NCI-H146 treated with DMSO at 0.1 percent for 48 hours (cell line): Measurements from ENCODE around the gene FURIN.
"Not testable (repeated sequence)": the region's sequence is repeated elsewhere in the genome, so short reads cannot be mapped to it uniquely, and the experiment has no call there.

Source experiments
- DNase-seq: peaks from one replicate; lab custom pipeline; 2025; ENCODE audit not compliant: unreplicated experiment; lab: John Stamatoyannopoulos, UW

The FURIN gene

DNA sequence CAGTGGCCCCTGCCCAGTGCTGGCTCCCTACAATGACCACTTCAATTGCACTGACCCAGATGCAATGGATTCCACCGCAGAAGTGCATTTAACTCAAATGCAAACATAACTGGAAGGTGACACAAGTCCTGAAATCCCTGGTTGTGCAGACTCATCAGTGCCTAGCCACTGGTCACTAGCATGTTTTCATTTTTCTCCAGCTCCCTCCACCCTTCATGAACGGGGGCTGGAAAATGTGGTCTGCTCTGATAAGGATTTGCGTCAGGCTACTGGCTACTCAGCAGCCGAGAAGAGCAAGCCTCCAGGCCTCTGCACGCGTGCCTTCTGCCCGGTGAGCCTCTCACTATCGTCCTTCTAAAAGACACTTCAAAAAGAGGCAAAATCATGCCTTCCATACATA lies 27.4 kb upstream of the FURIN start:
- no peak for DNase-seq

DNA sequence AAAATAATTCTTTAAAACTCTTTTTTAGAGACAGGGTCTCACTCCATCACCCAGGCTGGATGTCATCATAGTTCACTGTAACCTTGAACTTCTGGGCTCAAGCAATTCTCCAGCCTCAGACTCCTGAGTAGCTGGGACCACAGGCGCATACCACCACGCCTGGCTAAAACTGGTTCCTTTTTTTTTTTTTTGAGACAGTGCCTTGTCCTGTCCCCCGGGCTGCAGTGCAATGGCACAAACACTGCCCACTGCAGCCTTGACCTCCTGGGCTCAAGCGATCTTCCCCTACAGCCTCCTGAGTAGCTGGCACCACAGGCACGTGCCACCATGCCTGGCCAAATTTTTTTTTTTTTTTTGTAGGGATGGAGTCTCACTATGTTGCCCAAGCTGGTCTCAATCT lies 23.7 kb upstream of the FURIN start:
- DNase-seq: no peak

DNA sequence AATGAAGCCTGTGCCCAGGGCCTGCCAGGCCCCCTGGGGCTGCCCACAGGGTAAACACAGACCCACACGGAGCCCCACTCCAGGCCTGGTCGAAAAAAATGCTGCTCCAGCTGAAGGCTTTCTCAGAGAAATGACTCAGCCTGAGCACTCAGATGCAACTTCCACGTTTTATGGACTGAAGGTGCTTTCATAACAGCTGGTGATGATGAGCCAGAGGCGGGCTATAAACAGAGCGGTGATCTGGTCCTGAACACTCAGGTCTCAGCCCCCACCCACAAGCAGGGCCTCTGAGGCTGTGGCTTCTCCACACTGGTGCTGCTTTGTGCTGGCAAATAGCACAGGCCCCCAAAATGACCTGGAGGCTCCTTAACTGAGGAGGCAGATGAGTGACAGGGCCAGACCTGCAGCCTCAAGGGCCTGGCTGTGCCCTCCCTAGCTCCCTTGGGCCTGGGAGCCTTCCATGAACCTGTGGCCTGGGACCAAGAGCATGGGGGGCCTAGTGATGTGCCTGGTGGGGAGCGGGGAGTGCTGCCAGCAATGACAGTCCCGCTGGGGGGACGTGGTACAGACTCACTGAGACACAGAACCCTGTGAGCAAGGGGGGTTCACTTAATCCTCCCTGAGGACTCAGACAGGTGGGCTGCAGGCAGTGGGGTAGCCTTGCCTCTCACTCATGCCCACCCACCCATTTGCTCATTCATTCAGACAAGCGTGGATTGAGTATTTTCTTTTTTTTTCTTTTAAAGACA lies 23.0 kb upstream of the FURIN start:
- no peak for DNase-seq

DNA sequence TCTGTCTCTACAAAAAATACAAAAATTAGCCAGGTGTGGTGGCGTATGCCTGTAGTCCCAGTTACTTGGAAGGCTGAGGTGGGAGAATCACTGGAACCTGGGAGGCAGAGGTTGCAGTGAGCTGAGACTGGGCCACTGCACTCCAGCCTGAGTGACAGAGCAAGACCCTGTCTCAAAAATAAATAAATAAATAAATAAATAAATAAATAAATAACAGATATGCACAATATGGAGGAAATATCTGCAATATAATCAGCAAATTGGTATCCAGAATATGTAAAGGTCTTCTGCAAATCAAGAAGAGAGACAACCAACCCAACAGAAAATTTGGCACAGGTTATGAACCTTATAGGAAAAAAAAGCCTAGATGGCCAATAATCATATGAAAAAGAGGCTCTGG lies 19.0 kb upstream of the FURIN start:
- not testable (repeated sequence) for DNase-seq

GRCh38 chr15:90851114-90851513 lies 17.3 kb upstream of the FURIN start:
- DNase-seq: no peak

- no peak for DNase-seq
These were observed 16.4 kb upstream of the FURIN start for GRCh38 chr15:90851940-90852339.

GRCh38 chr15:90855139-90855538 lies 13.2 kb upstream of the FURIN start:
- DNase-seq: no peak

GRCh38 chr15:90857337-90857736 lies 11.1 kb upstream of the FURIN start:
- no peak for DNase-seq

DNA sequence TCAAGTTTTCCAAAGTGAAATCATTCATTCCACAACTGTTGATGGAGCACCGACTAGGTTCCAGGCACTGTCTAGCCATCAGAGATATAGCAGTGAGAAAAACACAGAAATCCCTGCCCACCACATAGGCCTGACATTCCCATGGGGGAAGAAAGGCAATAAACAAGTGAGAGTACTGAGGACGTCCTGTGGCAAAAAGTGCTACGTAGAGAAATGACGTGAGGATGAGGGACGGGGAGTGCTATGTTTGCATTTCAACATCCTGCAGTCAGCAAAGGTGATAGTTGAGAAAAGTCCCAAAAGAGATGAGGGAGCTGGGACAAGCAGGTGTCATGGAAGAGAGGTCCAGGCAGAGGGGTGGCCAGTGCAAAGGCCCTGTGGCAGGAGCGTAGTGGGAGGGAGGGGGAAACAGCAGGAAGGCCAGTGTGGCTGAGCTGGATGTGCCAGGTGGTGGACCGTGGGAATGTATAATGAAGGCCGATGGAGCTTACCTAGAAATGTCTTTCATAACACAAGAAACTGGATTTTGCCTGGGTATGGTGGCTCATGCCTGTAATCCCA lies 10.4 kb upstream of the FURIN start:
- DNase-seq: no peak

GRCh38 chr15:90859234-90860131 lies 8.9 kb upstream of the FURIN start:
- DNase-seq: no peak

- no peak for DNase-seq
These were observed 7.9 kb upstream of the FURIN start for GRCh38 chr15:90860450-90860849.

- peak; percentile 85 for DNase-seq
These were observed 7.3 kb upstream of the FURIN start for GRCh38 chr15:90860942-90861675.

DNA sequence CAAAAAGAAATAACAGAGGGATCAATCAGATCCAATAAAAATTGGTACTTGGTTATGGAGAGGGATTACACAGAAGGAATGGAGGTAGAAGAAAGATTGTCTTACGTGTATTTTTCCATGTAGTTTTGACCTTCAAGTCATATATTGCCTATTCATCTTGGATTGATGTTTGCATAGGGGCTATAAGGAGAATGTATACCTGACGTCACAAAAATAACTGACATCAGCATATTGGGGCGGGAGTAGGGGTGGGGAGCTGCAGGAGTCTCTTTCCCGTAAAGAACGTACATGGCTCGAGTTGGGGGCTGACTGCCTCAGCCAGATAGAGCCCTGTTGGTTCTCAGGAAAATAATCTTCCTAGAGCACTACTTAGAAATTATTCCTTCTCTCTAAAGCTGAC lies 5.9 kb upstream of the FURIN start:
- no peak for DNase-seq

GRCh38 chr15:90862964-90863778 lies 5.2 kb upstream of the FURIN start:
- DNase-seq: no peak

DNA sequence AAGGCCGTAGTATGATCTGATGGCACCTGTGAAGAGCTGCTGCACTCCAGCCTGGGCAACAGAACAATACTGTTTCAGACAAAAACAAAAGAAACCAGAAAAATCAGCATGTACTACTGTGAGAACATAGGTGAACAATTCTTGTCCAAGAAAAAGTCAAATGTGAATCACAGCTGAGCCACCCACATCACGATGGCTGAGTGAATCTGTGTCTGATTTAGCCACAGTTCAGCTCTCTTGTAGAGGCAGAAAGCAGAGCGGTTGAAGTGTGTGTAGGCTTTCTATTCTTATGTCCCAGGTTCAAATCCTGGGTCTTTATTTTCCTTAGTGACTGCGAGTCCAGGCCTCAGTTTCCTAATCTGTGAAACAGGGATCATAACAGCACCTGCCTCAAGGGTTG lies 4.4 kb upstream of the FURIN start:
- no peak for DNase-seq

- DNase-seq: no peak
These were observed 3.9 kb upstream of the FURIN start for GRCh38 chr15:90864507-90864906.

- DNase-seq: no peak
These were observed 2.7 kb upstream of the FURIN start for GRCh38 chr15:90865702-90866101.

- no peak for DNase-seq
These were observed 2.1 kb upstream of the FURIN start for GRCh38 chr15:90866161-90866715.

DNA sequence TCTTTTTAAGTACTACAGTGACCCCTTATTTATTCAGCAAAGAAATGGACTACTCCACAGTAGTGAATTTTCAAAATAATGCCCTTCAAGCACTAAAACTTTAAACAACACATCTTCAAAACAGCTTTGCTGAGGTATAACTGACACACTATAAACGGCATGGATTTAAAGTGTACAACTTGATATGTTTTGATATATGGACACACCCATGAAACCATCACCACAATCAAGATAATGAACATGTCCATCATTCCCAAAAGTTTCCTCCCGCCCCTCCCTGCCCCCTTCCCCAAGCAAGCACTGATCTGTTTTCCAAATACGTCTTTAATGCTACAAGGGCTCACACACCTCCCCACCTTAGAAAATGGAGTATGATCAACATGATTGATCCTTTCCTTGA lies 1.6 kb upstream of the FURIN start:
- DNase-seq: no peak

DNA sequence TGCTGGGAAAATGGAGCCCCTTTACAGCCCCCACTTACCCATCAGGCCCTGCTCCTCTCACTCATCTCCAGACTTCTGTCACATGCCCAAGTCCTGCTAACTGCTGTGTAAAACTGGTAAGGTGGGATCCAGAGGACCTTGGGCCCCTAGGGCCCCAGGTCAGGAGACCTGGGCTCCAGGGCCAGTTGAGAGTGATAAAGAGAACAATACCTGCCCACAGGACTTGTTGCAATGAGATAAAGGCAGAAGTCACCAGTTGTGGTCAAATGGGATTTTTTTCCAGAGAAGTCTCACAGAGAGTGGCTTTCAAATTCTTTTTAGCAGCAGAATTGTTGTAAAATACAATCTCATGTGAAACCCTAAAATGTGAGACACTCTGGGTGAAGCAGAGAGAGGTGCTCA lies 753 bp downstream of the FURIN start:
- no peak for DNase-seq
